HFF-Myc (cell line): ENCODE data around the gene PARP12.

Experiments
- DNase-seq: peaks from one replicate; pipeline ENCODE4 v3.0.0-alpha.2; 2011; ENCODE audit warnings: low read depth; ENCODE audit errors: extremely low read depth
- H3K4me3 ChIP-seq: replicated peaks from 2 replicates; pipeline ENCODE4 v1.5.1; 2011; ENCODE audit warnings: low read depth, mild to moderate bottlenecking, control low read depth, low read length
- TF ChIP-seq, protein P1 (sequence below): IDR thresholded peaks from 2 replicates; pipeline ENCODE4 v1.5.1; 2012; ENCODE audit warnings: mild to moderate bottlenecking, low read depth, low read length, control low read depth; ENCODE audit errors: missing control alignments

PARP12 gene

DNA sequence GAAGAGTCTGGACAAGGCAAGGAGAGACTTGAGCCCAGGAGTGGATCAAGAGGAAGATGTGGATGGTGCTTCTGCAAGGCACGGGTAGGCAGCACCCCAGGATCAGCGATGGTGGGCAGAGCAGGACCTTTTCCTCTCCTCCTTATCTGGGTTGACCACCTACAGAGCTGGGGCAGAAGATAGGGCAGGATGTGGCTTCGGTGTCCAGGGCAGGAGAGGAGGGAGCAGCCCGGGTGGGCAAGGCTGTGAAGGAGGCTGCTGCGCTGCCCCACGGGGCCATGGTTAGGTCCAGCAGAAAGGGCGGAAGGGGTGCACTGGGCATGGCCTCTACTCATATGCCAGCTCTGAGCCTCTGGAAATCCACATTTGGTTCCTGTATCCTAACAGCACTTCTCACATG is 20.0 kb upstream of the PARP12 start:
- no peak for DNase-seq
- TF ChIP-seq, protein P1, sequence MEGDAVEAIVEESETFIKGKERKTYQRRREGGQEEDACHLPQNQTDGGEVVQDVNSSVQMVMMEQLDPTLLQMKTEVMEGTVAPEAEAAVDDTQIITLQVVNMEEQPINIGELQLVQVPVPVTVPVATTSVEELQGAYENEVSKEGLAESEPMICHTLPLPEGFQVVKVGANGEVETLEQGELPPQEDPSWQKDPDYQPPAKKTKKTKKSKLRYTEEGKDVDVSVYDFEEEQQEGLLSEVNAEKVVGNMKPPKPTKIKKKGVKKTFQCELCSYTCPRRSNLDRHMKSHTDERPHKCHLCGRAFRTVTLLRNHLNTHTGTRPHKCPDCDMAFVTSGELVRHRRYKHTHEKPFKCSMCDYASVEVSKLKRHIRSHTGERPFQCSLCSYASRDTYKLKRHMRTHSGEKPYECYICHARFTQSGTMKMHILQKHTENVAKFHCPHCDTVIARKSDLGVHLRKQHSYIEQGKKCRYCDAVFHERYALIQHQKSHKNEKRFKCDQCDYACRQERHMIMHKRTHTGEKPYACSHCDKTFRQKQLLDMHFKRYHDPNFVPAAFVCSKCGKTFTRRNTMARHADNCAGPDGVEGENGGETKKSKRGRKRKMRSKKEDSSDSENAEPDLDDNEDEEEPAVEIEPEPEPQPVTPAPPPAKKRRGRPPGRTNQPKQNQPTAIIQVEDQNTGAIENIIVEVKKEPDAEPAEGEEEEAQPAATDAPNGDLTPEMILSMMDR: no peak
- H3K4me3 ChIP-seq: no peak overlapping the region

DNA sequence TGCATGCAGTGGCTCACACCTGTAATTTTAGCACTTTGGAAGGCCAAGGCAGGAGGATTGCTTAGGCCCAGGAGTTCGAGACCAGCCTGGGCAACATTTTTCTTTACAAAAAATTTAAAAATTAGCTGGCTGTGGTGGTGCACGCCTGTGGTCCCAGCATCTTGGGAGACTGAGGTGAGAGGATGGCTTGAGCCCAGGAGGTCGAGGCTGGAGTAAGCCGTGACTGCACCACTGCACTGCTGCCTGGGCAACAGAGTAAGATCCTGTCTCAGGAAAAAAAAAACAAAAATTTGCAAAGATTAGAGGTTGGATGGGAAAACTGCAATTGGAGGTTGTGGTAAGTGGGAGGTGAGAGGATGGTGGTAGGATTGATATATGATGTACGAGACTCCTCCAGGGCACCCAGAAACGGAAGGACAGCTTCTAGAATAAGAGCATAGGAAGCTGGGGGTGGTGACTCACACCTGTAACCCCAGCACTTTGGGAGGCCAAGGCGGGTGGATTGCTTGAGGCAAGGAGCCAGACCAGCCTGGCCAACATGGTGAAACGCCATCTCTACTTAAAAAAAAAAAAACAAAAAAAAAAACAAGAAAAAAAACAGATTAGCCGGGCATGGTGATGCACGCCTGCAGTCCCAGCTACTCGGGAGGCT is 19.1 kb upstream of the PARP12 start:
- no peak overlapping the region for H3K4me3 ChIP-seq
- TF ChIP-seq, protein P1: no peak
- no peak for DNase-seq

DNA sequence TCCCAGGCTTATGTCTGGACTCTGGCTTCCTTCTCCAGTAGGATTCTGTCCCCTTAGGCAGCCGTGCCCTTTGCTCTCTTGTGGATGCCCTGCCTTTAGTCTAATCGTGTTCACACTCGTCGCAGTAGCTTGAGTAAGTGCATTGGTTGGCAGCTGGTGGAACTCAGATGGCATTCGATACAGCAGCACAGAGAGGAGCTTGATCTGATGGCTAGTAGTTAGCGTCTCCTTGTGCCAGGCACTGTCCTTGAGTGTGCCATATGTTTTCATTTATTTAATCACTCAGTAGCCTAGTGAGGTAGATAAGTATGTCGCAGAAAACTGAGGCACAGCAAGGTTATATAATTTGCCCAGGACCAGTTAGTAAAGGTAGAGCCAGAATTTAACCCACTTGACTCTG is 18.2 kb upstream of the PARP12 start:
- TF ChIP-seq, protein P1: no peak
- no peak overlapping the region for H3K4me3 ChIP-seq
- no peak for DNase-seq

DNA sequence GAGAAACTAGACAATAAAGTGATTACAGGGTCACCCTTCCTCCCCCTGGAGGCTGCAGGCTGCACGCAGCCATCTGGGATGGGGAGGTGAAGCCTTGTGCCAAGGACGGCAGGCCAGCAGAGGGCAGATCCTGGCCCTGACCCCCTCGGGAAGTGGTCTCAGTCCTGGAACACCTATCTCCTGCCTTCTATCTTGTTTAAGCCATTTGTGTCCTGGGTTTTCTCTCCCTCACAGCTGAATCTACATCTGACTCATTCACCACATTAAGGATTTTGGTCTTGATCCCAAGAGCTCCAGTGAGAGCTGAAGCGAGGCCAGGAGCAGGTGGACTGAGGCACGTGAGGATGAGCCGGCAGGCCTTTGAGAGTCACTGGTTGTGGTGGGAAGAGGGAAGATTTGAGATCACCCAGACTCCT is 16.4 kb upstream of the PARP12 start:
- DNase-seq: no peak
- TF ChIP-seq, protein P1: peak; percentile 45
- no peak overlapping the region for H3K4me3 ChIP-seq

DNA sequence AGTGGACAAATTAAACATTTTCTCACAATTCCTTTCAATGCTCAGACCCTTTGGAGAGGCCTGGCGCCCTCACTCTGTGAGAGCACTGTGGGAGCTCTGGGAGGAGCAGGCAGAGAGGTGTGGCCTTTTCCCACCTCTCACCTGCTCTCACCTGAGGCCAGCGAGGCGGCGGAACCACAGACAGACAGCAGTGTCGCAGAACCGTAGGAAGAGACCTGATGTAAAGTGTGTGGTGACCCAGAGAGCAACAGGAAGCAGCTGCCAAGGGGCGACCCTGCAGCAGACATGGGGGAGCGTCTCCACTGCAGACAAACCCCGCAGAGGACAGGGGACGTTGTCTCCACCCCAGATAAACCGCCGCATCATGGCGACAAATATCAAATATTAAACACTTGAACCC is 15.6 kb upstream of the PARP12 start:
- no peak overlapping the region for H3K4me3 ChIP-seq
- no peak for DNase-seq
- TF ChIP-seq, protein P1: no peak

DNA sequence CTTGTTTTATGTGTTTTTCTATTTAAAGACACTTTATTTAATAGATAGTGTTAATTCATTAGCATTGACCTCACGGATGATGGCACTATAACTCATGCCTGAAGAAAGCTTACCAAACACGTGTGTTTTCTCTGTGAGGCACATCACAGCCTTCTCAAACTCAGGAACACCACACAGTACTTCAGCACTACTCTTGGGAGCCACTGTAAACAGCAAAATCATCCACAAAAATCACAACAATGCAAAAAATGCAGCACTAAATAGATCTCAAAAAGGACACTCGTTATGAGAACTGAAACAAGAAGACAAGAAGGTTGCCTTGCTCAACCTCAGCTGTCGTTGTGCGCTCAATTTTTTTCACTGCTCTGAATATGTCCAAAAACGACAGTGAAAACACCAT is 12.0 kb upstream of the PARP12 start:
- no peak overlapping the region for H3K4me3 ChIP-seq
- TF ChIP-seq, protein P1: no peak
- DNase-seq: no peak

DNA sequence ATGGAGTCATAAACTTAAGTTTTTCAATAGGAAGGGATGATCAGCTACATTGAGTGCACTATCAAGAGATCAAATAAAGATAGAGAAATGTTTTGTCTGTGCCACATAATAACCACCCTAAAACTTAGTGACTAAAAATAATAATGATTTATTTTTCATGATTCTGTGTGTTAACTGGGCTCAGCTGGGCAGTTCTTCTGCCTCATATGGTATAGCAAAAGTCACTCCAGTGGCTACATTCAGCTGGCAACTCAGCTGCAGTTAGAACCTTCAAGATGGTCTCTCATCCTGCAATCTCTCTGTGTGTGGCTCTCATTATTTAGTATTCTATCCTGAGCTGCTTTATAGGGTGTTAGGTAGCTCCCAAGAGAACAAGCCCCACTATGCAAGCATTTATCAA is 7.8 kb upstream of the PARP12 start:
- TF ChIP-seq, protein P1: no peak
- H3K4me3 ChIP-seq: no peak overlapping the region
- no peak for DNase-seq
